BLaER1 treated with 17β-estradiol and CSF1 and Interleukin-3, amounts not matched to agents 10 nM and 100 nM (cell line): ENCODE results near the gene DOCK4.

Experiments
- H3K27ac ChIP-seq, 11 experiments: shearing (Covaris generic); formaldehyde crosslinking; 2 replicates each; pipeline ENCODE4 v1.8.1; 2022
- H3K27me3 ChIP-seq, 11 experiments: shearing (Covaris generic); formaldehyde crosslinking; 2 replicates each; pipeline ENCODE4 v1.8.1; 2022
- H3K36me3 ChIP-seq, 11 experiments: shearing (Covaris generic); formaldehyde crosslinking; 2 replicates each; pipeline ENCODE4 v1.8.1; 2022
- H3K4me1 ChIP-seq, 10 experiments: shearing (Covaris generic); formaldehyde crosslinking; 2 replicates each; pipeline ENCODE4 v1.8.1; 2022
- H3K4me2 ChIP-seq, 11 experiments: shearing (Covaris generic); formaldehyde crosslinking; 2 replicates each; pipeline ENCODE4 v1.8.1; 2022
- H3K4me3 ChIP-seq, 10 experiments: shearing (Covaris generic); formaldehyde crosslinking; 2 replicates each; pipeline ENCODE4 v1.8.1; 2022
- H3K9ac ChIP-seq, 11 experiments: shearing (Covaris generic); formaldehyde crosslinking; 2 replicates each; pipeline ENCODE4 v1.8.1; 2022
- H3K9me3 ChIP-seq, 11 experiments: shearing (Covaris generic); formaldehyde crosslinking; replicated peaks in 1 of 11; 2 replicates each; pipeline ENCODE4 v1.8.1; 2022
- H4K20me1 ChIP-seq, 11 experiments: shearing (Covaris generic); formaldehyde crosslinking; 2 replicates each; pipeline ENCODE4 v1.8.1; 2022
- Cebpa-rat ChIP-seq, 11 experiments: shearing (Covaris generic); IDR thresholded peaks; 2 replicates each; pipeline ENCODE4 v1.8.1; 2022

The DOCK4 gene

GRCh38 chr7:111787099-111787498 is 419.1 kb downstream of the DOCK4 start:
- Histone ChIP-seq H3K9ac (no peak overlapping the region), H3K27ac (no peak overlapping the region), H3K9me3 (peaks cover 0 to 14% (median 5%) of the 10 kb centered on the region in 11 experiments; a peak in 7 of 22 replicates), H3K36me3 (peaks cover 0 to 97% (median 3%) of the 10 kb centered on the region in 11 experiments; a peak in 10 of 22 replicates), H3K4me3 (no peak overlapping the region), H3K27me3 (no peaks in the 10 kb centered on the region), H3K4me2 (no peak overlapping the region), H3K4me1 (no peaks in the 10 kb centered on the region), H4K20me1 (peaks cover 0 to 12% (median 0%) of the 10 kb centered on the region in 11 experiments; a peak in 1 of 22 replicates)
- no peak for TF ChIP-seq Cebpa-rat (IDR thresholded peaks at IDR 0.05)

- TF ChIP-seq Cebpa-rat (IDR thresholded peaks at IDR 0.05), result no peak
- Histone ChIP-seq H3K4me1 (peaks cover 0 to 12% (median 0%) of the 10 kb centered on the region in 10 experiments; a peak in 3 of 20 replicates), H3K9ac (no peak overlapping the region), H4K20me1 (peaks cover 0 to 17% (median 0%) of the 10 kb centered on the region in 11 experiments; a peak in 1 of 22 replicates), H3K27ac (no peak overlapping the region), H3K4me3 (no peak overlapping the region), H3K27me3 (no peaks in the 10 kb centered on the region), H3K36me3 (peaks cover 0 to 100% (median 3%) of the 10 kb centered on the region in 11 experiments; a peak in 10 of 22 replicates), H3K9me3 (peaks cover 0 to 6% (median 0%) of the 10 kb centered on the region in 11 experiments; a peak in 2 of 22 replicates), H3K4me2 (no peak overlapping the region)
Observed at GRCh38 chr7:111785076-111785475, 421.1 kb downstream of the DOCK4 start.

GRCh38 chr7:111784296-111784695 is 421.9 kb downstream of the DOCK4 start:
- Histone ChIP-seq H3K9me3 (no peaks in the 10 kb centered on the region), H3K27ac (no peak overlapping the region), H3K9ac (no peak overlapping the region), H3K4me3 (no peak overlapping the region), H3K36me3 (peaks cover 0 to 100% (median 0%) of the 10 kb centered on the region in 11 experiments; a peak in 8 of 22 replicates), H3K27me3 (no peaks in the 10 kb centered on the region), H3K4me2 (no peak overlapping the region), H4K20me1 (peaks cover 0 to 19% (median 0%) of the 10 kb centered on the region in 11 experiments; a peak in 1 of 22 replicates), H3K4me1 (peaks cover 0 to 12% (median 0%) of the 10 kb centered on the region in 10 experiments; a peak in 3 of 20 replicates)
- no peak for TF ChIP-seq Cebpa-rat (IDR thresholded peaks at IDR 0.05)

- Histone ChIP-seq H3K4me1 (peaks cover 0 to 12% (median 0%) of the 10 kb centered on the region in 10 experiments; a peak in 3 of 20 replicates), H4K20me1 (peaks cover 0 to 19% (median 0%) of the 10 kb centered on the region in 11 experiments; a peak in 1 of 22 replicates), H3K27me3 (no peaks in the 10 kb centered on the region), H3K36me3 (peaks cover 0 to 100% (median 0%) of the 10 kb centered on the region in 11 experiments; a peak in 8 of 22 replicates), H3K9me3 (peaks cover 0 to under 1% (median 0%) of the 10 kb centered on the region in 11 experiments; a peak in 2 of 22 replicates), H3K4me2 (no peak overlapping the region), H3K9ac (no peak overlapping the region), H3K27ac (no peak overlapping the region), H3K4me3 (no peak overlapping the region)
- TF ChIP-seq Cebpa-rat (IDR thresholded peaks at IDR 0.05), result no peak
Observed at GRCh38 chr7:111783854-111784253, 422.3 kb downstream of the DOCK4 start.

GRCh38 chr7:111780527-111780926 is 425.7 kb downstream of the DOCK4 start:
- no peak for TF ChIP-seq Cebpa-rat (IDR thresholded peaks at IDR 0.05)
- no peak overlapping the region; a peak in 1 of 22 replicates for H3K4me2 ChIP-seq
- H3K9ac ChIP-seq, result no peak overlapping the region
- H3K4me1 ChIP-seq, result peaks cover 0 to 12% (median 0%) of the 10 kb centered on the region in 10 experiments; a peak in 3 of 20 replicates
- H3K9me3 ChIP-seq, result peaks cover 7 to 25% (median 14%) of the 10 kb centered on the region in 11 experiments; a peak in 18 of 22 replicates
- H3K27me3 ChIP-seq, result no peaks in the 10 kb centered on the region
- peaks cover 0 to 100% (median 12%) of the 10 kb centered on the region in 11 experiments; a peak in 13 of 22 replicates for H3K36me3 ChIP-seq
- no peak overlapping the region for H3K27ac ChIP-seq
- peaks cover 0 to 11% (median 0%) of the 10 kb centered on the region in 11 experiments; a peak in 1 of 22 replicates for H4K20me1 ChIP-seq
- no peak overlapping the region for H3K4me3 ChIP-seq

DNA sequence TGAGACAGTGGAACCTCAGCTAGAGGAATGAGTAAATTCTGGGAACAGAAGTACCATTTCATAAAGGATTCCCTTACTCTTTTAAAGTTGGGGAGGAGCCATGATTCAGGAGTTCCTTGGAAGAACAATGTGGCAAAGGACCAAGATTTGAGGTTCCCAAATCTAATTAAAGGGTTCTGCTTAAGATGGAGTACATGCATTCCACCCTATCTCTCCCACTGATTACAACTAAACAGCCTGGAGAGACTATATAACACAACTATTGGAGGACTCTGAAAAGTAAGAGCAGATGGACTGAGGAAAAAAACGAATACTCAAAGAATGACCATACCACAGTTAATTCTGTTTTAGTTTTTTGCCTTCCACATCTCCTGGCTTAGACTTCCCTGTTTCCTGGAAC is 431.0 kb downstream of the DOCK4 start:
- no peaks in the 10 kb centered on the region for H3K4me1 ChIP-seq
- peaks cover 7 to 25% (median 14%) of the 10 kb centered on the region in 11 experiments; a peak in 18 of 22 replicates for H3K9me3 ChIP-seq
- no peak for TF ChIP-seq Cebpa-rat (IDR thresholded peaks at IDR 0.05)
- H3K4me3 ChIP-seq, result no peak overlapping the region
- H3K27ac ChIP-seq, result no peak overlapping the region
- no peaks in the 10 kb centered on the region for H3K27me3 ChIP-seq
- H3K9ac ChIP-seq, result no peak overlapping the region
- H3K36me3 ChIP-seq, result peaks cover 0 to 100% (median 12%) of the 10 kb centered on the region in 11 experiments; a peak in 13 of 22 replicates
- no peak overlapping the region for H3K4me2 ChIP-seq
- H4K20me1 ChIP-seq, result 0 out of 22 replicates have a peak, but pooled peaks cover 0 to 10% (median 0%) of the 10 kb centered on the region in 11 experiments

- TF ChIP-seq Cebpa-rat (IDR thresholded peaks at IDR 0.05), result no peak
Observed at GRCh38 chr7:111772716-111773115, 433.5 kb downstream of the DOCK4 start.

DNA sequence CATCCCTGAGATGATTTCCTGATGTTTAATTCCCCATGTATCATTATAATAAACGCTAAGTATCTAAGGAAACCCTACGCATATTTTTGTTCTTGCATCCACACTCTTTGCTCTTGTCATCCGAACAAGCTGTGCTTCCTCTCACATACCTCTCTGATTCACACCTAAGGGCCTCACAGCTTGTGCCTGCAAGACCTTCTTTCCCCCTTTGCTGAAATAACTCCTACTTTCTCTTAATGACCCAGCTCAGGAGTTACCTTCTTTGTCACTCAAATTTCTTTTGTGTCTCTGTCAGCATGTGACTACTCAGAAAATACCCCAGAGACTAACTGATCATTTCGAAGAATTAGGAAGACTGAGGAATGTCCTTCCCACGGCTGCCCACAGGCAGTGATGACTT is 434.6 kb downstream of the DOCK4 start:
- H3K27ac ChIP-seq, result no peak overlapping the region
- H3K4me3 ChIP-seq, result no peak overlapping the region
- H3K4me2 ChIP-seq, result no peak overlapping the region
- H4K20me1 ChIP-seq, result 0 out of 22 replicates have a peak, but pooled peaks cover 0 to 10% (median 0%) of the 10 kb centered on the region in 11 experiments
- peaks cover 0 to 100% (median 13%) of the 10 kb centered on the region in 11 experiments; a peak in 12 of 22 replicates for H3K36me3 ChIP-seq
- H3K4me1 ChIP-seq, result no peaks in the 10 kb centered on the region
- H3K9ac ChIP-seq, result no peak overlapping the region
- TF ChIP-seq Cebpa-rat (IDR thresholded peaks at IDR 0.05), result no peak
- H3K27me3 ChIP-seq, result no peaks in the 10 kb centered on the region
- peaks cover 0 to 4% (median 2%) of the 10 kb centered on the region in 11 experiments; a peak in 13 of 22 replicates for H3K9me3 ChIP-seq

More at GRCh38 chr7:111772716-111773115, 433.5 kb downstream of the DOCK4 start:
- Histone ChIP-seq H3K4me2 (no peak overlapping the region), H3K9me3 (peaks cover 5 to 15% (median 12%) of the 10 kb centered on the region in 11 experiments; a peak in 18 of 22 replicates), H3K27ac (no peak overlapping the region), H3K4me1 (no peaks in the 10 kb centered on the region), H4K20me1 (0 out of 22 replicates have a peak, but pooled peaks cover 0 to 8% (median 0%) of the 10 kb centered on the region in 11 experiments), H3K27me3 (no peaks in the 10 kb centered on the region), H3K4me3 (no peak overlapping the region), H3K36me3 (peaks cover 0 to 100% (median 24%) of the 10 kb centered on the region in 11 experiments; a peak in 14 of 22 replicates), H3K9ac (no peak overlapping the region)

GRCh38 chr7:111770116-111770515 is 436.1 kb downstream of the DOCK4 start:
- Histone ChIP-seq H4K20me1 (0 out of 22 replicates have a peak, but pooled peaks cover 0 to 16% (median 0%) of the 10 kb centered on the region in 11 experiments), H3K9me3 (no peaks in the 10 kb centered on the region), H3K36me3 (peaks cover 0 to 100% (median 12%) of the 10 kb centered on the region in 11 experiments; a peak in 12 of 22 replicates), H3K9ac (no peak overlapping the region), H3K4me2 (no peak overlapping the region), H3K27me3 (no peaks in the 10 kb centered on the region), H3K4me3 (no peak overlapping the region), H3K4me1 (no peaks in the 10 kb centered on the region), H3K27ac (no peak overlapping the region)
- TF ChIP-seq Cebpa-rat (IDR thresholded peaks at IDR 0.05), result no peak
